Testis (tissue), 3 donors: ENCODE results near the gene CCNG2. TPM values are rescaled to one million over a fixed set of nuclear protein-coding genes. Genes with fewer than 3 reads are reported as not detected.

ENCODE experiments used
- DNase-seq: peaks from one replicate; pipeline ENCODE4 v3.0.0-alpha.2; 2019
- H3K27ac ChIP-seq, 2 donors: fragments of 200-600 bp; sonication (generic); one replicate each; pipeline ENCODE4 v1.5.1; 2019
- H3K27me3 ChIP-seq: fragments of 200-600 bp; sonication (generic); one replicate; pipeline ENCODE4 v1.5.1; 2019
- H3K36me3 ChIP-seq: fragments of 200-600 bp; sonication (generic); one replicate; pipeline ENCODE4 v1.5.1; 2017; ENCODE audit warnings: low read depth; ENCODE audit errors: missing control alignments
- H3K4me1 ChIP-seq: fragments of 200-600 bp; sonication (generic); one replicate; pipeline ENCODE4 v1.5.1; 2019
- H3K4me3 ChIP-seq, 2 donors: fragments of 200-600 bp; sonication (generic); one replicate each; pipeline ENCODE4 v1.5.1; 2017 to 2019
- H3K9me3 ChIP-seq: fragments of 200-600 bp; sonication (generic); one replicate; pipeline ENCODE4 v1.5.1; 2017
- CTCF ChIP-seq, 3 experiments: fragments of 450-650 bp in 2 of 3; fragments of 200-600 bp in 1 of 3; sonication (generic) in 1 of 3; IDR thresholded peaks; one replicate each; pipeline ENCODE4 v1.5.1; 2016 to 2019; ENCODE audit warnings: antibody characterized with exemption in 3 of 3, mild to moderate bottlenecking in 2 of 3, moderate library complexity in 1 of 3
- POLR2A ChIP-seq: fragments of 450-650 bp; IDR thresholded peaks from one replicate; pipeline ENCODE4 v1.6.1; 2017; ENCODE audit warnings: antibody characterized with exemption, mild to moderate bottlenecking, moderate library complexity
- WGBS, 2 donors: methylation state at CpG; one replicate each; pipeline ENCODE4 v1.1.5; 2018; 5-methylcytosine and 5-hydroxymethylcytosine counted together
- intact Hi-C: fragments of 100-400 bp; cut with DNase I; formaldehyde crosslinking; loops from one replicate; pipeline ENCODE4 v1.15.1; 2023; ENCODE audit warnings: low total_unique reads
- polyA plus RNA-seq: library from polyadenylated mRNA; stranded (reverse); fragments of 350-450 nt; fragmentation: Illumina TruSeq; extraction: RNeasy Lipid Tissue Mini Kit (QIAGEN cat#74804); gene quantifications from one replicate; pipeline ENCODE4 v1.2.3, GENCODE V29; 2014; ENCODE audit warnings: low read depth, low replicate concordance; ENCODE audit not compliant: insufficient read depth
- total RNA-seq, 2 donors: library from RNA; depleted of rRNA; stranded (reverse); fragments of >200 nt; gene quantifications; one replicate each; pipeline ENCODE4 v1.2.3, GENCODE V29; 2016

Gene CCNG2
- total and polyA plus RNA-seq, 3 donors from 2014 or later, result 14.4 to 20.8 (median 19.5) TPM

GRCh38 chr4:77199701-77200100, 42.7 kb downstream of the CCNG2 start:
- Histone ChIP-seq H3K27me3 (no peaks in the 10 kb centered on the region), H3K27ac (no peak overlapping the region), H3K4me3 (no peak overlapping the region), H3K4me1 (no peaks in the 10 kb centered on the region), H3K36me3 (no peaks in the 10 kb centered on the region), H3K9me3 (no peaks in the 10 kb centered on the region)
- TF ChIP-seq POLR2A, result no peak
- no peak for TF ChIP-seq CTCF (IDR thresholded peaks at IDR 0.05)
- WGBS, 2 donors, result 91 to 100% methylated on average over 1 of the region's 1 CpG
- DNase-seq, result no peak
- intact Hi-C loops, result no loop called here

GRCh38 chr4:77201343-77201742, 44.3 kb downstream of the CCNG2 start:
- no peak overlapping the region for H3K27ac ChIP-seq
- no peak for TF ChIP-seq CTCF (IDR thresholded peaks at IDR 0.05)
- TF ChIP-seq POLR2A, result no peak
- no peaks in the 10 kb centered on the region for H3K36me3 ChIP-seq
- intact Hi-C loops, result no loop called here
- DNase-seq, result no peak
- H3K9me3 ChIP-seq, result no peaks in the 10 kb centered on the region
- no peak overlapping the region for H3K4me3 ChIP-seq
- WGBS, 2 donors, result 90 to 94% methylated on average over 1 of the region's 1 CpG
- H3K4me1 ChIP-seq, result no peaks in the 10 kb centered on the region
- H3K27me3 ChIP-seq, result no peaks in the 10 kb centered on the region

- Histone ChIP-seq H3K4me3 (no peak overlapping the region), H3K27ac (no peak overlapping the region), H3K9me3 (no peaks in the 10 kb centered on the region), H3K27me3 (no peaks in the 10 kb centered on the region), H3K36me3 (no peaks in the 10 kb centered on the region), H3K4me1 (no peaks in the 10 kb centered on the region)
- intact Hi-C loops, result no loop called here
- TF ChIP-seq CTCF (IDR thresholded peaks at IDR 0.05), result no peak
- no peak for TF ChIP-seq POLR2A
- WGBS, 2 donors, result 79 to 90% methylated on average over 3 of the region's 3 CpGs
- DNase-seq, result no peak
Observed at GRCh38 chr4:77201857-77202256, 44.9 kb downstream of the CCNG2 start.

- H3K27ac ChIP-seq, result no peak overlapping the region
- TF ChIP-seq CTCF (IDR thresholded peaks at IDR 0.05) (no peak), POLR2A (no peak)
Observed at GRCh38 chr4:77202491-77202890, 45.5 kb downstream of the CCNG2 start.

GRCh38 chr4:77203380-77204197, 46.6 kb downstream of the CCNG2 start:
- no peaks in the 10 kb centered on the region for H3K9me3 ChIP-seq
- WGBS, 2 donors, result 30 to 41% methylated on average over 8 of the region's 8 CpGs
- TF ChIP-seq CTCF (IDR thresholded peaks at IDR 0.05) (peak; percentile 58 to 61 (median 60)), POLR2A (no peak)
- H3K4me1 ChIP-seq, result no peaks in the 10 kb centered on the region
- no peak overlapping the region for H3K27ac ChIP-seq
- intact Hi-C loops, result no loop called here
- no peaks in the 10 kb centered on the region for H3K36me3 ChIP-seq
- peak; percentile 75 for DNase-seq
- H3K4me3 ChIP-seq, result no peak overlapping the region
- no peaks in the 10 kb centered on the region for H3K27me3 ChIP-seq

More at GRCh38 chr4:77202491-77202890, 45.5 kb downstream of the CCNG2 start:
- DNase-seq, result no peak
- no peaks in the 10 kb centered on the region for H3K36me3 ChIP-seq
- H3K9me3 ChIP-seq, result no peaks in the 10 kb centered on the region
- no peaks in the 10 kb centered on the region for H3K4me1 ChIP-seq
- no peaks in the 10 kb centered on the region for H3K27me3 ChIP-seq
- H3K4me3 ChIP-seq, result no peak overlapping the region
- intact Hi-C loops, result no loop called here
- WGBS, 2 donors, result 94 to 97% methylated on average over 1 of the region's 1 CpG
